Measurements from ENCODE around the gene ARL13B.
"Not testable (repeated sequence)": the region's sequence is repeated elsewhere in the genome, so short reads cannot be mapped to it uniquely, and the experiment has no call there.

ARL13B gene

GRCh38 chr3:94001827-94002495, 22.0 kb downstream of the ARL13B start:
- DNase-seq = no peak

- no peak for DNase-seq
These were observed 24.5 kb downstream of the ARL13B start for GRCh38 chr3:94004301-94004910.

GRCh38 chr3:94008253-94008652, 28.3 kb downstream of the ARL13B start:
- no peak for DNase-seq

- DNase-seq = no peak
These were observed 29.7 kb downstream of the ARL13B start for GRCh38 chr3:94009608-94010007.

GRCh38 chr3:94011233-94011711, 31.3 kb downstream of the ARL13B start:
- no peak for DNase-seq

- DNase-seq = no peak
These were observed 32.2 kb downstream of the ARL13B start for GRCh38 chr3:94012185-94012584.

GRCh38 chr3:94015025-94015424, 35.1 kb downstream of the ARL13B start:
- DNase-seq = no peak

GRCh38 chr3:94019659-94020058, 39.7 kb downstream of the ARL13B start:
- no peak for DNase-seq

- DNase-seq = no peak
These were observed 40.3 kb downstream of the ARL13B start for GRCh38 chr3:94020293-94020692.

GRCh38 chr3:94024385-94024784, 44.4 kb downstream of the ARL13B start:
- no peak for DNase-seq

GRCh38 chr3:94026623-94027022, 46.7 kb downstream of the ARL13B start:
- DNase-seq = no peak

- no peak for DNase-seq
These were observed 48.3 kb downstream of the ARL13B start, which contains the start of gene STX19 for GRCh38 chr3:94028093-94028837. Gene STX19 (minus strand): TSS chr3:94028597. CDS start chr3:94015269, 13,328 bp downstream.

GRCh38 chr3:94036909-94037507, 57.1 kb downstream of the ARL13B start:
- no peak for DNase-seq

GRCh38 chr3:94043285-94043684, 63.3 kb downstream of the ARL13B start:
- no peak for DNase-seq

GRCh38 chr3:94044100-94044936, 64.4 kb downstream of the ARL13B start:
- DNase-seq = not testable (repeated sequence)

- no peak for DNase-seq
These were observed 66.6 kb downstream of the ARL13B start for GRCh38 chr3:94046533-94046932.

GRCh38 chr3:94049267-94049666, 69.3 kb downstream of the ARL13B start:
- no peak for DNase-seq

- DNase-seq = no peak
These were observed 70.6 kb downstream of the ARL13B start for GRCh38 chr3:94050546-94050945.

- no peak for DNase-seq
These were observed 81.3 kb downstream of the ARL13B start for GRCh38 chr3:94061297-94061696.

- peak; percentile 85 for DNase-seq
These were observed 82.8 kb downstream of the ARL13B start, which contains the start of the genes DHFR2 and NSUN3 for GRCh38 chr3:94062513-94063404. Gene DHFR2 (minus strand): TSS chr3:94062916. CDS start chr3:94061511, 1,405 bp downstream. Gene NSUN3 (plus strand): TSS chr3:94063061. CDS start chr3:94063127, 66 bp downstream.

GRCh38 chr3:94063496-94064119, 83.7 kb downstream of the ARL13B start:
- DNase-seq = no peak

Measured in CD4-positive, alpha-beta T cell treated with Interferon gamma for 1 hour (primary cell).